GM23248 (cell line): Measurements from ENCODE around the gene ACTL10. TPM values are rescaled to one million over a fixed set of nuclear protein-coding genes. Genes with fewer than 3 reads are reported as not detected.

Source experiments
- DNase-seq: peaks from one replicate; pipeline ENCODE4 v3.0.0-alpha.2; 2015
- H2AFZ ChIP-seq: fragments of 200-600 bp; sonication (generic); 2 replicates; pipeline ENCODE4 v1.6.1; 2016; ENCODE audit warnings: antibody characterized with exemption
- H3F3A ChIP-seq: fragments of 200-600 bp; sonication (generic); 2 replicates; pipeline ENCODE4 v1.6.1; 2016; ENCODE audit warnings: mild to moderate bottlenecking, antibody characterized with exemption, mixed run types; ENCODE audit not compliant: insufficient read depth
- H3K27ac ChIP-seq: fragments of 200-600 bp; sonication (generic); 2 replicates; pipeline ENCODE4 v1.5.1; 2016; ENCODE audit warnings: mild to moderate bottlenecking
- H3K27me3 ChIP-seq: fragments of 200-600 bp; sonication (generic); replicated peaks from 2 replicates; pipeline ENCODE4 v1.6.1; 2016; ENCODE audit warnings: mild to moderate bottlenecking; ENCODE audit not compliant: insufficient read depth
- H3K36me3 ChIP-seq: fragments of 200-600 bp; sonication (generic); 2 replicates; pipeline ENCODE4 v1.6.1; 2016; ENCODE audit warnings: low read depth, mild to moderate bottlenecking
- H3K4me1 ChIP-seq: fragments of 200-600 bp; sonication (generic); 2 replicates; pipeline ENCODE4 v1.6.1; 2016; ENCODE audit warnings: mild to moderate bottlenecking; ENCODE audit not compliant: insufficient read depth
- H3K4me2 ChIP-seq: fragments of 200-600 bp; sonication (generic); one replicate; pipeline ENCODE4 v1.6.1; 2016; ENCODE audit warnings: mild to moderate bottlenecking; ENCODE audit not compliant: unreplicated experiment
- H3K4me3 ChIP-seq: fragments of 200-600 bp; sonication (generic); 2 replicates; pipeline ENCODE4 v1.5.1; 2016; ENCODE audit warnings: mild to moderate bottlenecking
- H3K79me2 ChIP-seq: fragments of 200-600 bp; sonication (generic); 2 replicates; pipeline ENCODE4 v1.6.1; 2016; ENCODE audit warnings: mild to moderate bottlenecking; ENCODE audit not compliant: insufficient read depth
- H3K9ac ChIP-seq: fragments of 200-600 bp; sonication (generic); 2 replicates; pipeline ENCODE4 v1.6.1; 2016; ENCODE audit warnings: mild to moderate bottlenecking
- H3K9me2 ChIP-seq: fragments of 200-600 bp; sonication (generic); 2 replicates; pipeline ENCODE4 v1.6.1; 2016; ENCODE audit warnings: mixed run types, mild to moderate bottlenecking, moderate library complexity; ENCODE audit not compliant: insufficient read depth
- H3K9me3 ChIP-seq: fragments of 200-600 bp; sonication (generic); one replicate; pipeline ENCODE4 v1.6.1; 2017; ENCODE audit warnings: low read depth
- H4K20me1 ChIP-seq: fragments of 200-600 bp; sonication (generic); 2 replicates; pipeline ENCODE4 v1.6.0; 2016; ENCODE audit not compliant: insufficient read depth
- EZH2 ChIP-seq: fragments of 200-600 bp; sonication (generic); IDR thresholded peaks from 2 replicates; pipeline ENCODE4 v1.6.1; 2018; ENCODE audit warnings: antibody characterized with exemption, mild to moderate bottlenecking; ENCODE audit not compliant: insufficient read depth, poor library complexity, severe bottlenecking
- EZH2phosphoT487 ChIP-seq: fragments of 200-600 bp; sonication (generic); IDR thresholded peaks from 2 replicates; pipeline ENCODE4 v1.6.1; 2018; ENCODE audit warnings: antibody characterized with exemption, moderate library complexity, mild to moderate bottlenecking, low read depth; ENCODE audit not compliant: insufficient read depth
- WGBS, 2 experiments: methylation state at CpG; one replicate each; pipeline ENCODE4 v1.1.6; 2015 to 2017; ENCODE audit warnings: low lambda C conversion rate in 2 of 2, low coverage in 1 of 2; ENCODE audit errors: missing lambda C conversion rate in 2 of 2; 5-methylcytosine and 5-hydroxymethylcytosine counted together
- in situ Hi-C: fragments of 300-500 bp; cut with MboI; formaldehyde crosslinking; loops from 2 replicates; pipeline ENCODE4 v1.15.0; 2020
- polyA plus RNA-seq: library from polyadenylated mRNA; unstranded; fragments of >200 nt; fragmentation: Nextera tagmentation; extraction: Ambion mirVana; gene quantifications from 2 replicates; pipeline ENCODE4 v1.2.1, GENCODE V29; 2016
- total RNA-seq: library from RNA; depleted of rRNA; stranded (reverse); fragments of >200 nt; shearing (Covaris generic); gene quantifications from 2 replicates; pipeline ENCODE4 v1.2.3, GENCODE V29; 2014

The ACTL10 gene
- total and polyA plus RNA-seq, 2 experiments from 2014 or later: 1.7 to 3.4 TPM

- DNase-seq: no peak
- no peaks in the 10 kb centered on the region for H3K36me3 ChIP-seq
- no peaks in the 10 kb centered on the region for H4K20me1 ChIP-seq
- H3K27me3 ChIP-seq: no peaks in the 10 kb centered on the region
- peaks cover 18% of the 10 kb centered on the region for H3K4me1 ChIP-seq
- no peaks in the 10 kb centered on the region for H3K9me2 ChIP-seq
- no peak overlapping the region for H3K4me3 ChIP-seq
- H2AFZ ChIP-seq: no peak overlapping the region
- no peak overlapping the region for H3K27ac ChIP-seq
- H3F3A ChIP-seq: peaks cover 15% of the 10 kb centered on the region; the same call in 1 of the 2 replicates
- H3K79me2 ChIP-seq: no peaks in the 10 kb centered on the region
- 77 to 78% methylated on average over 10 of the region's 10 CpGs for WGBS, 2 experiments
- TF ChIP-seq EZH2phosphoT487 (no peak), EZH2 (no peak)
- H3K9me3 ChIP-seq: no peaks in the 10 kb centered on the region
- no peak overlapping the region for H3K4me2 ChIP-seq
- in situ Hi-C loops: loop anchor here (10.0 kb wide), 1 partner anchor 186 kb away; no protein-coding TSS in a partner anchor
- H3K9ac ChIP-seq: no peak overlapping the region
Observed at GRCh38 chr20:33650753-33651561, 15.8 kb upstream of the ACTL10 start.

- Histone ChIP-seq H3K9ac (no peak overlapping the region), H3K4me2 (no peak overlapping the region), H3K79me2 (no peaks in the 10 kb centered on the region), H3K9me2 (no peaks in the 10 kb centered on the region), H3K27ac (no peak overlapping the region), H4K20me1 (no peaks in the 10 kb centered on the region), H2AFZ (no peak overlapping the region), H3F3A (peaks cover 15% of the 10 kb centered on the region; the same call in 1 of the 2 replicates), H3K27me3 (no peaks in the 10 kb centered on the region), H3K9me3 (no peaks in the 10 kb centered on the region), H3K4me1 (peaks cover 18% of the 10 kb centered on the region), H3K36me3 (no peaks in the 10 kb centered on the region), H3K4me3 (no peak overlapping the region)
- no peak for DNase-seq
- WGBS, 2 experiments: 72 to 74% methylated on average over 13 of the region's 13 CpGs
- in situ Hi-C loops: loop anchor here (10.0 kb wide), 1 partner anchor 187 kb away; no protein-coding TSS in a partner anchor
- TF ChIP-seq EZH2phosphoT487 (no peak), EZH2 (no peak)
Observed at GRCh38 chr20:33651562-33652048, 15.1 kb upstream of the ACTL10 start.

DNA sequence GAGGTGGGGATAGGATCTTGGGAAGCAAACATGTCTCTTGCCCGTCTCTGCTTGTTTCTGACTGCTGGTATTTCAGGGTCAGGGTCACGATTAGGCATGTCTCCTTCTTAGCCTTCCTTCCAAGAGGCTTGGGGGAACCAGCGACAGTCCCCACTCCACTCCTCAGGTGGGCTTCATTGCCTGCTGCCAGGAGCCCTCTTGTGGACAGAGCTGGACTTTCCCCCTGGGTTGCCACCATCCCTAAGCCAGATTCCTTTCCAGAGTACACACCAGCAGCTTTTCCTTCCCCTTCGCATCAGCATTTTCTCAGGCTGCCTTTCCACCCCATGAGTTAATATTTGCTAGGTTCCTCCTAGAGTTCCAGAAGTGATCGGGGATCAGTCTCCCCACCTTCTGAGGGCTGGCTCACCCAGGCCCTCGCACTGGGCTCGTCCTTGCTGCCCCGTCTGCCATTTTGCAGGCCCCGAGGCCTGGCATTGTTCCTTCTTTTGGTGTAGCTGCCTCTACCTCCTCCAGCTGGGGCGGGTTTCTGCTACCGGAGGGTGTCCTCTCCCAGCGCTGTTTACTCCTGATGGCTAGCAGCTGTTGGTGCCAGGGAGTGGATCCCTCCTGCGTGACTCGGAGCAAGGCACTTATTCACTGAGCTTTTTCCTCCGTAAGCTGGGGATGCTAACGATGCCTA lies 13.4 kb upstream of the ACTL10 start:
- peaks cover 7% of the 10 kb centered on the region for H3K4me1 ChIP-seq
- H3K36me3 ChIP-seq: no peaks in the 10 kb centered on the region
- H3K27me3 ChIP-seq: no peaks in the 10 kb centered on the region
- peak; percentile 78 for DNase-seq
- peak overlapping the region; percentile 79 for H2AFZ ChIP-seq
- peak overlapping the region; percentile 70 for H3K4me2 ChIP-seq
- H3F3A ChIP-seq: no peaks in the 10 kb centered on the region
- no peaks in the 10 kb centered on the region for H4K20me1 ChIP-seq
- H3K9ac ChIP-seq: peak overlapping the region; percentile 58
- no peaks in the 10 kb centered on the region for H3K9me2 ChIP-seq
- no peaks in the 10 kb centered on the region for H3K9me3 ChIP-seq
- H3K27ac ChIP-seq: no peak overlapping the region
- TF ChIP-seq EZH2phosphoT487 (no peak), EZH2 (no peak)
- WGBS, 2 experiments: 6 to 7% methylated on average over 16 of the region's 16 CpGs
- in situ Hi-C loops: loop anchor here (10.0 kb wide), 1 partner anchor 189 kb away; no protein-coding TSS in a partner anchor
- H3K79me2 ChIP-seq: no peaks in the 10 kb centered on the region
- peak overlapping the region; percentile 60 for H3K4me3 ChIP-seq

- WGBS, 2 experiments: 78 to 82% methylated on average over 11 of the region's 11 CpGs
- Histone ChIP-seq H3K9ac (peak overlapping the region; percentile 58), H4K20me1 (no peaks in the 10 kb centered on the region), H3K4me1 (no peaks in the 10 kb centered on the region; the same call in 1 of the 2 replicates), H3K27me3 (no peaks in the 10 kb centered on the region), H3K9me3 (no peaks in the 10 kb centered on the region), H3F3A (no peaks in the 10 kb centered on the region), H3K4me3 (peak overlapping the region; percentile 60; the same call in 1 of the 2 replicates), H3K36me3 (no peaks in the 10 kb centered on the region), H3K4me2 (peak overlapping the region; percentile 70), H2AFZ (peak overlapping the region; percentile 79; the same call in 1 of the 2 replicates), H3K9me2 (no peaks in the 10 kb centered on the region), H3K79me2 (no peaks in the 10 kb centered on the region), H3K27ac (no peak overlapping the region)
- TF ChIP-seq EZH2 (no peak), EZH2phosphoT487 (no peak)
- no peak for DNase-seq
- in situ Hi-C loops: loop anchor here (10.0 kb wide), 1 partner anchor 189 kb away; no protein-coding TSS in a partner anchor
Observed at GRCh38 chr20:33653900-33654596, 12.7 kb upstream of the ACTL10 start.
